A673 (cell line): ENCODE data around the gene FGFR2. TPM values are rescaled to one million over a fixed set of nuclear protein-coding genes. Genes with fewer than 3 reads are reported as not detected.

Experiments used
- BruUV-seq: library from RNA; stranded (reverse); fragments of 400-500 nt; replicated peaks from 2 replicates; lab custom pipeline; 2021; lab: Mats Ljungman, UMichigan
- CTCF ChIA-PET: fragments of 300-600 bp; sonication (Branson Sonifier 250); formaldehyde crosslinking; loops from one replicate; lab custom pipeline; 2022; ENCODE audit warnings: antibody characterized with exemption; lab: Charles Lee
- POLR2A ChIA-PET: fragments of 300-600 bp; sonication (Branson Sonifier 250); formaldehyde crosslinking; loops from one replicate; lab custom pipeline; 2022; ENCODE audit warnings: antibody characterized with exemption; ENCODE audit not compliant: low non-redundant PET; lab: Charles Lee
- DNase-seq: peaks from one replicate; pipeline ENCODE4 v3.0.0-alpha.2; 2015; ENCODE audit warnings: low spot score
- H3K27ac ChIP-seq: fragments of 200-600 bp; sonication (generic); 2 replicates; pipeline ENCODE4 v1.5.1; 2016; ENCODE audit warnings: mixed run types, low read depth, mild to moderate bottlenecking, mixed read lengths, antibody characterized with exemption, low read length; ENCODE audit not compliant: poor library complexity, severe bottlenecking
- H3K27me3 ChIP-seq: fragments of 200-600 bp; sonication (generic); replicated peaks from 2 replicates; pipeline ENCODE4 v1.6.1; 2017; ENCODE audit warnings: mixed run types, low read depth, mild to moderate bottlenecking, mixed read lengths, antibody characterized with exemption, low read length; ENCODE audit not compliant: insufficient read depth, poor library complexity
- H3K36me3 ChIP-seq: fragments of 200-600 bp; sonication (generic); 2 replicates; pipeline ENCODE4 v1.6.1; 2016; ENCODE audit warnings: mixed run types, mild to moderate bottlenecking, mixed read lengths, antibody characterized with exemption, low read length; ENCODE audit not compliant: insufficient read depth, poor library complexity, severe bottlenecking
- H3K4me1 ChIP-seq: fragments of 200-600 bp; sonication (generic); 2 replicates; pipeline ENCODE4 v1.6.1; 2017; ENCODE audit warnings: mixed run types, mild to moderate bottlenecking, mixed read lengths, antibody characterized with exemption, low read length; ENCODE audit not compliant: insufficient read depth, poor library complexity, severe bottlenecking
- H3K4me3 ChIP-seq: fragments of 200-600 bp; sonication (generic); 2 replicates; pipeline ENCODE4 v1.5.1; 2016; ENCODE audit warnings: low read depth, mixed run types, mild to moderate bottlenecking, mixed read lengths, low read length; ENCODE audit not compliant: poor library complexity, severe bottlenecking
- H3K9me3 ChIP-seq: fragments of 200-600 bp; sonication (generic); 2 replicates; pipeline ENCODE4 v1.6.1; 2016; ENCODE audit warnings: mixed run types, low read depth, mild to moderate bottlenecking, mixed read lengths, antibody characterized with exemption, low read length; ENCODE audit not compliant: poor library complexity, severe bottlenecking
- CTCF ChIP-seq: fragments of 300-800, 200-600 bp; sonication (generic); conservative IDR thresholded peaks from 2 replicates; pipeline ENCODE4 v1.5.1; 2017; ENCODE audit warnings: low read depth, mild to moderate bottlenecking, antibody characterized with exemption, low read length, moderate library complexity, mixed read lengths
- EZH2 ChIP-seq: fragments of 200-600 bp; sonication (generic); IDR thresholded peaks from 2 replicates; pipeline ENCODE4 v1.6.1; 2017; ENCODE audit warnings: borderline replicate concordance, low read depth, mild to moderate bottlenecking, mixed read lengths, antibody characterized with exemption, low read length; ENCODE audit not compliant: poor library complexity, severe bottlenecking
- intact Hi-C: fragments of 100-400 bp; cut with micrococcal nuclease; formaldehyde crosslinking; loops from one replicate; pipeline ENCODE4 v1.10.0; 2022; ENCODE audit not compliant: unreplicated experiment
- total RNA-seq: library from RNA; stranded (reverse); gene quantifications from 2 replicates; pipeline ENCODE4 v1.2.3, GENCODE V29; 2021

Gene FGFR2
- total RNA-seq, 1 experiment from 2014 or later = 0.60 TPM

- H3K36me3 ChIP-seq = no peaks in the 10 kb centered on the region
- ChIA-PET CTCF (no interaction called here), POLR2A (no interaction called here)
- TF ChIP-seq CTCF (no peak), EZH2 (no peak)
- H3K4me1 ChIP-seq = no peaks in the 10 kb centered on the region
- intact Hi-C loops = no loop called here
- H3K27me3 ChIP-seq = peaks cover 6% of the 10 kb centered on the region
- no peak for DNase-seq
- no TSS peak for BruUV-seq
- no peaks in the 10 kb centered on the region for H3K9me3 ChIP-seq
- no peak overlapping the region for H3K4me3 ChIP-seq
- H3K27ac ChIP-seq = no peak overlapping the region
Observed at GRCh38 chr10:121579656-121580055, 18.6 kb downstream of the FGFR2 start.

- no peak overlapping the region for H3K27ac ChIP-seq
- H3K4me3 ChIP-seq = no peak overlapping the region
- no peaks in the 10 kb centered on the region for H3K36me3 ChIP-seq
- peaks cover 7% of the 10 kb centered on the region for H3K27me3 ChIP-seq
- CTCF ChIA-PET = no interaction called here
- POLR2A ChIA-PET = no interaction called here
- no TSS peak for BruUV-seq
- no peak for DNase-seq
- intact Hi-C loops = no loop called here
- H3K4me1 ChIP-seq = no peaks in the 10 kb centered on the region
- TF ChIP-seq CTCF (no peak), EZH2 (no peak)
- no peaks in the 10 kb centered on the region for H3K9me3 ChIP-seq
Observed at GRCh38 chr10:121578965-121579364, 19.3 kb downstream of the FGFR2 start.

- DNase-seq = no peak
- CTCF ChIA-PET = no interaction called here
Observed at GRCh38 chr10:121578298-121578697, 19.9 kb downstream of the FGFR2 start.

More at GRCh38 chr10:121578298-121578697, 19.9 kb downstream of the FGFR2 start:
- Histone ChIP-seq H3K27ac (no peak overlapping the region), H3K27me3 (peaks cover 10% of the 10 kb centered on the region), H3K36me3 (no peaks in the 10 kb centered on the region), H3K9me3 (no peaks in the 10 kb centered on the region), H3K4me1 (no peaks in the 10 kb centered on the region), H3K4me3 (no peak overlapping the region)
- TF ChIP-seq CTCF (no peak), EZH2 (no peak)
- BruUV-seq = no TSS peak
- intact Hi-C loops = no loop called here
- POLR2A ChIA-PET = no interaction called here
